ENCODE measurements around the gene C16orf95.
A peak's percentile ranks its signal among the peaks of the same experiment; 100 is the strongest.

The C16orf95 gene

GRCh38 chr16:87255866-87256265, 61.3 kb downstream of the C16orf95 start:
- H3K36me3 ChIP-seq (ENCODE audit: low read depth) = no peaks in the 10 kb centered on the region
- no peak overlapping the region for H3K4me3 ChIP-seq (ENCODE audit: severe bottlenecking)
- no peak for TF ChIP-seq CTCF (IDR thresholded peaks at IDR 0.05; ENCODE audit: poor library complexity, severe bottlenecking)
- ATAC-seq (ENCODE audit: low read depth) (no peak), DNase-seq (ENCODE audit: low spot score) (peak; percentile 24)
- H3K4me1 ChIP-seq (ENCODE audit: insufficient read depth, poor library complexity, severe bottlenecking) = no peaks in the 10 kb centered on the region
- no peaks in the 10 kb centered on the region for H3K9me3 ChIP-seq (ENCODE audit: severe bottlenecking)
- H3K27ac ChIP-seq (ENCODE audit: poor library complexity, severe bottlenecking) = no peak overlapping the region
- H3K27me3 ChIP-seq (ENCODE audit: insufficient read depth, poor library complexity, severe bottlenecking) = no peaks in the 10 kb centered on the region

- Histone ChIP-seq H3K36me3 (ENCODE audit: low read depth) (no peaks in the 10 kb centered on the region), H3K4me3 (ENCODE audit: severe bottlenecking) (no peak overlapping the region), H3K9me3 (ENCODE audit: severe bottlenecking) (no peaks in the 10 kb centered on the region), H3K4me1 (ENCODE audit: insufficient read depth, poor library complexity, severe bottlenecking) (no peaks in the 10 kb centered on the region), H3K27ac (ENCODE audit: poor library complexity, severe bottlenecking) (no peak overlapping the region), H3K27me3 (ENCODE audit: insufficient read depth, poor library complexity, severe bottlenecking) (no peaks in the 10 kb centered on the region)
- no peak for TF ChIP-seq CTCF (IDR thresholded peaks at IDR 0.05; ENCODE audit: poor library complexity, severe bottlenecking)
- DNase-seq (ENCODE audit: low spot score) (peak; percentile 42), ATAC-seq (ENCODE audit: low read depth) (no peak)
Measured at GRCh38 chr16:87254734-87255133, 62.5 kb downstream of the C16orf95 start.

GRCh38 chr16:87254296-87254695, 62.9 kb downstream of the C16orf95 start:
- ATAC-seq (ENCODE audit: low read depth) (no peak), DNase-seq (ENCODE audit: low spot score) (peak; percentile 29)
- no peaks in the 10 kb centered on the region for H3K4me1 ChIP-seq (ENCODE audit: insufficient read depth, poor library complexity, severe bottlenecking)
- H3K9me3 ChIP-seq (ENCODE audit: severe bottlenecking) = no peaks in the 10 kb centered on the region
- no peaks in the 10 kb centered on the region for H3K27me3 ChIP-seq (ENCODE audit: insufficient read depth, poor library complexity, severe bottlenecking)
- no peak overlapping the region for H3K27ac ChIP-seq (ENCODE audit: poor library complexity, severe bottlenecking)
- no peak for TF ChIP-seq CTCF (IDR thresholded peaks at IDR 0.05; ENCODE audit: poor library complexity, severe bottlenecking)
- no peaks in the 10 kb centered on the region for H3K36me3 ChIP-seq (ENCODE audit: low read depth)
- no peak overlapping the region for H3K4me3 ChIP-seq (ENCODE audit: severe bottlenecking)

GRCh38 chr16:87253536-87253935, 63.7 kb downstream of the C16orf95 start:
- DNase-seq (ENCODE audit: low spot score) = peak; percentile 4
- H3K27me3 ChIP-seq (ENCODE audit: insufficient read depth, poor library complexity, severe bottlenecking) = no peaks in the 10 kb centered on the region
- no peaks in the 10 kb centered on the region for H3K4me1 ChIP-seq (ENCODE audit: insufficient read depth, poor library complexity, severe bottlenecking)
- H3K4me3 ChIP-seq (ENCODE audit: severe bottlenecking) = no peak overlapping the region
- H3K36me3 ChIP-seq (ENCODE audit: low read depth) = no peaks in the 10 kb centered on the region
- no peak overlapping the region for H3K27ac ChIP-seq (ENCODE audit: poor library complexity, severe bottlenecking)
- ATAC-seq (ENCODE audit: low read depth) = no peak
- no peak for TF ChIP-seq CTCF (IDR thresholded peaks at IDR 0.05; ENCODE audit: poor library complexity, severe bottlenecking)
- H3K9me3 ChIP-seq (ENCODE audit: severe bottlenecking) = no peaks in the 10 kb centered on the region

Measured in RWPE2 (cell line).